ENCODE results near the gene SERINC3.

- TF ChIP-seq CTCF (conservative IDR thresholded peaks at IDR 0.05) (peak; percentile 70), ZFX (IDR thresholded peaks at IDR 0.05) (no peak)
Measured at GRCh38 chr20:44471481-44471882, 50.4 kb downstream of the SERINC3 start.
